ENCODE data around the gene NUDT8. TPM values are rescaled to one million over a fixed set of nuclear protein-coding genes. Genes with fewer than 3 reads are reported as not detected.
A peak's percentile ranks its signal among the peaks of the same experiment; 100 is the strongest.
"Not testable (repeated sequence)": the region's sequence is repeated elsewhere in the genome, so short reads cannot be mapped to it uniquely, and the experiment has no call there.

Gene NUDT8
- total RNA-seq, 2 donors from 2014 or later: 27.6 to 37.3 TPM

GRCh38 chr11:67622905-67623304 lies 6.8 kb downstream of the NUDT8 start:
- not testable (repeated sequence) for H3K36me3 Mint-ChIP-seq; H3K27ac Mint-ChIP-seq; ATAC-seq; DNase-seq (ENCODE audit: low spot score in 2 of 2); H3K9me3 Mint-ChIP-seq

- H3K9me3 Mint-ChIP-seq; H3K36me3 Mint-ChIP-seq; H3K27ac Mint-ChIP-seq; DNase-seq (ENCODE audit: low spot score in 2 of 2); ATAC-seq: not testable (repeated sequence)
Observed at GRCh38 chr11:67621928-67622327, 7.8 kb downstream of the NUDT8 start.

- DNase-seq (ENCODE audit: low spot score in 2 of 2); H3K36me3 Mint-ChIP-seq; ATAC-seq; H3K27ac Mint-ChIP-seq; H3K9me3 Mint-ChIP-seq: not testable (repeated sequence)
Observed at GRCh38 chr11:67620621-67621020, 9.1 kb downstream of the NUDT8 start.

GRCh38 chr11:67619683-67620618 lies 9.8 kb downstream of the NUDT8 start:
- H3K36me3 Mint-ChIP-seq, H3K9me3 Mint-ChIP-seq, ATAC-seq: not testable (repeated sequence)

GRCh38 chr11:67618901-67619659 lies 10.7 kb downstream of the NUDT8 start:
- not testable (repeated sequence) for H3K27ac Mint-ChIP-seq; DNase-seq (ENCODE audit: low spot score in 2 of 2); H3K36me3 Mint-ChIP-seq; ATAC-seq; H3K9me3 Mint-ChIP-seq

More at GRCh38 chr11:67619683-67620618, 9.8 kb downstream of the NUDT8 start:
- DNase-seq (ENCODE audit: low spot score in 2 of 2): not testable (repeated sequence)
- peak overlapping the region in 1 of 2 donors; percentile 75 for H3K27ac Mint-ChIP-seq

GRCh38 chr11:67617243-67617953 lies 12.3 kb downstream of the NUDT8 start:
- Mint-ChIP-seq H3K27ac (peak overlapping the region in 1 of 2 donors; percentile 98), H3K36me3 (no peaks in the 10 kb centered on the region), H3K9me3 (no peaks in the 10 kb centered on the region)
- ATAC-seq: no peak
- DNase-seq (ENCODE audit: low spot score in 2 of 2): no peak

GRCh38 chr11:67616431-67617242 lies 13.1 kb downstream of the NUDT8 start:
- Mint-ChIP-seq H3K27ac (peak overlapping the region; percentile 44 to 98), H3K36me3 (no peaks in the 10 kb centered on the region), H3K9me3 (no peaks in the 10 kb centered on the region)
- ATAC-seq (peak in 1 of 2 donors; percentile 2), DNase-seq (ENCODE audit: low spot score in 2 of 2) (no peak)

GRCh38 chr11:67615728-67616430 lies 13.9 kb downstream of the NUDT8 start:
- H3K27ac Mint-ChIP-seq: peak overlapping the region; percentile 44 to 98
- ATAC-seq: peak in 1 of 2 donors; percentile 25
- no peak for DNase-seq (ENCODE audit: low spot score in 2 of 2)
- no peaks in the 10 kb centered on the region for H3K36me3 Mint-ChIP-seq
- no peaks in the 10 kb centered on the region for H3K9me3 Mint-ChIP-seq

- H3K27ac Mint-ChIP-seq: peak overlapping the region; percentile 91 to 98
- no peaks in the 10 kb centered on the region for H3K9me3 Mint-ChIP-seq
- peak; percentile 81 to 86 for DNase-seq (ENCODE audit: low spot score in 2 of 2)
- no peaks in the 10 kb centered on the region for H3K36me3 Mint-ChIP-seq
- ATAC-seq: peak; percentile 55 to 72
Observed at GRCh38 chr11:67614730-67615714, 14.7 kb downstream of the NUDT8 start.

- DNase-seq (ENCODE audit: low spot score in 2 of 2) (peak; percentile 78 to 87), ATAC-seq (peak; percentile 84)
- peak overlapping the region; percentile 91 to 98 for H3K27ac Mint-ChIP-seq
- no peaks in the 10 kb centered on the region for H3K9me3 Mint-ChIP-seq
- H3K36me3 Mint-ChIP-seq: peaks cover 0 to 3% of the 10 kb centered on the region in 2 donors
Observed at GRCh38 chr11:67613960-67614715, 15.6 kb downstream of the NUDT8 start.

GRCh38 chr11:67613313-67613959 lies 16.3 kb downstream of the NUDT8 start:
- Mint-ChIP-seq H3K27ac (peak overlapping the region; percentile 91 to 98), H3K36me3 (peaks cover 0 to 10% of the 10 kb centered on the region in 2 donors), H3K9me3 (no peaks in the 10 kb centered on the region)
- ATAC-seq: no peak
- no peak for DNase-seq (ENCODE audit: low spot score in 2 of 2)

GRCh38 chr11:67612751-67613150 lies 17.0 kb downstream of the NUDT8 start:
- no peak for DNase-seq (ENCODE audit: low spot score in 2 of 2)
- Mint-ChIP-seq H3K36me3 (peaks cover 0 to 12% of the 10 kb centered on the region in 2 donors), H3K9me3 (no peaks in the 10 kb centered on the region), H3K27ac (peak overlapping the region; percentile 68 to 98)
- no peak for ATAC-seq
